HUES48 (cell line): ENCODE measurements around the gene POTEJ.
"Not testable (repeated sequence)": the region's sequence is repeated elsewhere in the genome, so short reads cannot be mapped to it uniquely, and the experiment has no call there.

Experiments
- H3K27ac ChIP-seq: one replicate; pipeline ENCODE4 v1.7.0; 2013; ENCODE audit warnings: low read depth, low read length, inconsistent platforms
- H3K27me3 ChIP-seq: 2 replicates; pipeline ENCODE4 v1.6.1; 2013; ENCODE audit warnings: mild to moderate bottlenecking, low read length; ENCODE audit not compliant: control insufficient read depth, insufficient read depth
- H3K36me3 ChIP-seq: 2 replicates; pipeline ENCODE4 v1.6.1; 2013; ENCODE audit warnings: low read length; ENCODE audit not compliant: control insufficient read depth, insufficient read depth
- H3K4me1 ChIP-seq: 2 replicates; pipeline ENCODE4 v1.6.1; 2013; ENCODE audit warnings: mild to moderate bottlenecking, low read length; ENCODE audit not compliant: control insufficient read depth, insufficient read depth
- H3K4me3 ChIP-seq: 2 replicates; pipeline ENCODE4 v1.5.1; 2013; ENCODE audit warnings: mild to moderate bottlenecking, low read depth, low read length
- H3K9ac ChIP-seq: 2 replicates; pipeline ENCODE4 v1.6.1; 2013; ENCODE audit warnings: mild to moderate bottlenecking, low read depth, low read length, moderate library complexity
- H3K9me3 ChIP-seq: 2 replicates; pipeline ENCODE4 v1.6.1; 2013; ENCODE audit warnings: low read length; ENCODE audit not compliant: control insufficient read depth, insufficient read depth

POTEJ gene

DNA sequence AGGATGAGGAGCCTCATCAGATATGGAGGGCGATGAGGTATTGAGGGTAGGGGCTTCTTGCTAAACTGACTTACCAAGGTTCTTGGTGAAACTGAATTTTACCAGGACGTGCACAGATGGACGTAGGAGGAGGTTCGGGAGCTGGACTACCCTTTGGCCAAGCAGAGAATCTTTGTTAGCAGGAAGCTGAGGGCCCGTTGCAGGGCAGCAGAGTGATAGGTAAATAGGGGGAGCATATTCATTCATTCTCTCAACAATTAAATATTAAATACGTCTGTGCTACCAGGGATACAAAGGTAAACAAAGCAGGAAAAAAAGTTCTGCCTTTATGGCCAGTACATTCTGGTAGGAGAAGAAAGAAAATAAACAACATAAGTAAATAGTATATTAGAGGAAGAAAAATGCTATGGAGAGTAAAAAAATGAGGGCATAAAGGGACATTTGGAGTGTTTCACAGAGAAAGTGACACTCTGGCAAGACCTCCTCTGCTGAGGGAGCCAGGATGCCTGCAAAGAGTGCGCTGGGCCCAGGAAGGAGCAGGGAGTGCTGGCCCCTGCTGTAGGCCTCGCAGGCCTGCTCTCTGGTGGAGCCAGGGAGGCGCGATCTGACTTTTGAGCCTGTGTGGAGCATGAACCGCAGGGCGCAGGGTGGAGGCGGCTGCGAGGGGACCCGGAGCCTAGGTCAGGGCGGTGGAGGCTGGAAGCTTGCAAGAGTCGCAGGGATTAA, 2.8 kb upstream of the POTEJ start:
- H3K27ac ChIP-seq, H3K36me3 ChIP-seq, H3K9ac ChIP-seq, H3K4me1 ChIP-seq, H3K27me3 ChIP-seq, H3K4me3 ChIP-seq, H3K9me3 ChIP-seq: not testable (repeated sequence)

DNA sequence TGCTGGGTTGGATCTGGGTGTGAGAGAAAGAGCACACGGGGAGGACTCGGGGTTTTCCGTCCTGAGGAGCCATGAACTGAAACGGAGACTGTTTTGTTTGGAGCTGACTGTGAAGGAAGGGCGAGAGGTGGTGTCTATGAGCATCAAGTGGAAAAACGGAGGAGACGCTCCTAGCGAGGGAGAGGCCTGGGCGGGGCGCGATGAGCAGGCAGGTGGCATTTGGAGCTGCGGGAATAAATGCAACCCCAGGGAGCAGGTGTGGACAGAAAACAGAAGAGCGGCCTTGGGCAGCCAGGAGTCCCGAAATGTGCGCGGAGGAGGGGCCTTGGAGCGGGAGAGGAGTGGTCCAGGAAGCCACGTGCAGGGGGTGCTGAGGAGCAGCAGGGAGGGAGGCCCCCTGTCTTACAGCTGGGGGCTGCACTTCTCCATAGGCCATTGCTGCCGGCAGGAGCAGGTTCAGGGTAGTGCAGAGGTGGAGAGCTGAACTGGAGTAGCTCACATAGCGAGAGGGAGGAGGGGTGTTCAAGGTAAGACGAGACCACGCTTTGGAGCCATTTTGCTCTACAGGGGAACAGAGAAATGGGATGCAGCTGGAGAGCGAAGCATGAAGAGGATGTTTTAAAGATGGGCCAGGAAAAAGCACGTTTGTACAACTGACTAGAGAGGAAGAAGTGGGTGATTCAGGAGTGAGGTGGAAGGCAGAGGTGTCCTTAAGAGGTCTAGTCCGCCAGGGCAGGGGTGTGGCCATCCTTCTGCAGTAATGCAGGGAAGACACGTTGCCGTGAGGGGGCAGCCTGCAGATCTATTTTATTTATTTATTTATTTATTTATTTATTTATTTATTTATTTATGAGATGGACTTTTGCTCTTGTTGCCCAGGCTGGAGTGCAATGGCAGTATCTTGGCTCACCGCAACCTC, 2.0 kb upstream of the POTEJ start:
- H3K4me1 ChIP-seq, H3K36me3 ChIP-seq, H3K27me3 ChIP-seq, H3K27ac ChIP-seq, H3K9me3 ChIP-seq, H3K4me3 ChIP-seq, H3K9ac ChIP-seq: not testable (repeated sequence)

DNA sequence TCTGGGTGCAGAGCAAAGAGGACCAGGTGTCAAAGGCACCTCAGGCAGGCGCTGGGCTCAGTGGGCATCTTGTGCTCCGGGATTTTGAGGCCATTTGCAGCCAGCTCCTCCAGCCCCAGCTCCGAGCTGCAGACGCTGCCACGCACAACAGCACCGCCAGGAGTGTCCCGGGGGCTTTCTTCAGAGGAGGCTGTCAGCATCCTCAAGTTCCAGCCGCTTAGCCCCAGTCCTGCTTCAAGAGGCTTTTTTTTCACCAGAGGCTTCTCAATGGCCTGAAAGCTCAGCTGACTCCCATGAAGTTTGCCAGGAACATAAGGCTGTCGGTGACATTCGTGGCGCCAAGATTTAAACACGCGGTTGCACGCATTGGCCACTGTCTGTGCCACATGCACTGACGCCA, 754 bp upstream of the POTEJ start:
- H3K4me3 ChIP-seq, H3K4me1 ChIP-seq, H3K9ac ChIP-seq, H3K27me3 ChIP-seq, H3K9me3 ChIP-seq, H3K27ac ChIP-seq, H3K36me3 ChIP-seq: not testable (repeated sequence)

DNA sequence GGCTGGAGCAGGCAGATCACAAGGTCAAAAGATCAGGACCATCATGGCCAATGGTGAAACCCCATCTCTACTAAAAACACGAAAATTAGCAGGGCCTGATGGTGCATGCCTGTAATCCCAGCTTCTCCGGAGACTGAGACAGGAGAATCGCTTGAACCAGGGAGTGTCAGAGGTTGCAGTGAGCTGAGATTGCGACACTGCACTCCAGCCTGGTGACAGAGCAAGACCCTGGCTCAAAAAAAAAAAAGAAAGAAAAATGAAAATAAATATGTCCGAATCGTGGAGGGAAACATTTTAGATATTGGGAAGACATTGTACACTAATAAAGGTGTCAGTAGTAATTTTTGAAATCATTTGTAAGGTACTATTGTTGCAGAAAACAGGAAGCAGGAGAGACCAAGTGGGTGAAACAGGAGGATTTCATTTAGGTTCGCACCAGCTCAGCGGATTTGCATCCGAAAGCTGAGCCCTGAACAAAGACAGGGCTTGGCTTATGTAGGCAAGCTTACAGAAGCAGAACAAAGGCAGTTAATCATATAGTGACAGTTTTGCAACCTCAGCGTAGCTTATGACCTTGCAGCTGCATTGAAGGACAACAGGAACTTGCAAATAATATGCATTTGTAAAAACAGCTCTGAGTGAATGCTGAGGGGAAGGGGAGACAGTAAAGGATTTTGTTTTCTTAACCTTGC, 17.7 kb downstream of the POTEJ start:
- not testable (repeated sequence) for H3K27ac ChIP-seq, H3K27me3 ChIP-seq, H3K4me1 ChIP-seq, H3K4me3 ChIP-seq, H3K9me3 ChIP-seq, H3K9ac ChIP-seq, H3K36me3 ChIP-seq

DNA sequence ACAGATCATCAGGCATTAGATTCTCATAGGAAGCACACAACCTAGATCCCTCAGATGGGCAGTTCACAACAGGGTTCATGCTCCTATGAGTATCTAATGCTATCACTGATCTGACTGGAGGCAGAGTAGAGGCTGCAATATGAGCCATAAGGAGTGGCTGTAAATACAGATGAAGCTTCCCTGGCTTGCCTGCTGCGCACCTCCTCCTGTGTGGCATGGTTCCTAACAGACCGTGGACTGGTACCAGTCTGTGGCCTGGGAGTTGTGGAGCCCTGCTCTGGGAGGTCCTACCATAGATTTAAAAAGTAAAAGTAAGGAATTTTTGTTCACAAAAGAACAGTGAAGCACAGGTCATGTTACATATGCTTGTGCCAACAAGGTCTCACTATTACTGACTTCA, 27.7 kb downstream of the POTEJ start:
- H3K4me1 ChIP-seq, H3K27ac ChIP-seq, H3K27me3 ChIP-seq, H3K36me3 ChIP-seq, H3K9ac ChIP-seq, H3K4me3 ChIP-seq, H3K9me3 ChIP-seq: not testable (repeated sequence)

DNA sequence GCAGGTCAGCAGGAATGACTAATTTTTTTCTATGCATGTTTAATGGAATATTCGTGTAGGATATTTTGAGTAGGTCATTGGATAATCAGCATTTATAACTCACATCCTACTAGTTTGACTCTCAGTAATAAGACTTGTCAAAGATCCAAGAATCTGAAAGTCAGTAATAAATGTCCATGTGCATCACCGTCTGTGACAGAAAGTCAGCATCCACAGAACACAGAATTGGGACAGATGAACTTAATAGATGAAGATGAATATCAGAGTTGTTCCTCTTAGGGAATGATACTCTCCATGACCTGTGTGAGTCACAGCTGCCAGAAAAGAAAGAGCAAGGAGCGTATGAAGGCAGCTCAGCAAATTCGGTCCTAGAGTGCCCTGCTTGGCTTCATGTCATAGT, 30.4 kb downstream of the POTEJ start:
- H3K4me1 ChIP-seq, H3K36me3 ChIP-seq, H3K9me3 ChIP-seq, H3K9ac ChIP-seq, H3K27me3 ChIP-seq, H3K27ac ChIP-seq, H3K4me3 ChIP-seq: not testable (repeated sequence)

DNA sequence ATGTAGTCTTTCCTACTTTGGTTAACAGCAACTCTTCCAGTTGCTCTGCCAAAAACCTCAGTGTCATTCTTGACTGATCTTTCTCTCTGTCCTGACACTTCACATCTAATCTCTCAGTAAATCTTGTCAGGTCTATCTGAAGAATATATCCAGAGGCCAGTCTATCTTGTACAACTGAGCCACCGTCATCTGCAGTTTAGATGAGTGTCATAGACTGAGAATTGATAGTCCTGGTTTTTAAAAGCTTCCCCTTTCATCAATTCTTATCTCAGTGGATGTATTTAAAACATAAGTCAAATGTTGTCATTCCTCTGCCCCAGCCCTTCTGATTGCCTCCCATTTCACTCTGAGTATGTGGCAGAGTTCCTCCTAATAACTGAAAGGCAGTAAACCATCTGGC, 38.0 kb downstream of the POTEJ start:
- H3K27ac ChIP-seq, H3K4me1 ChIP-seq, H3K9ac ChIP-seq, H3K27me3 ChIP-seq, H3K9me3 ChIP-seq, H3K36me3 ChIP-seq, H3K4me3 ChIP-seq: not testable (repeated sequence)

DNA sequence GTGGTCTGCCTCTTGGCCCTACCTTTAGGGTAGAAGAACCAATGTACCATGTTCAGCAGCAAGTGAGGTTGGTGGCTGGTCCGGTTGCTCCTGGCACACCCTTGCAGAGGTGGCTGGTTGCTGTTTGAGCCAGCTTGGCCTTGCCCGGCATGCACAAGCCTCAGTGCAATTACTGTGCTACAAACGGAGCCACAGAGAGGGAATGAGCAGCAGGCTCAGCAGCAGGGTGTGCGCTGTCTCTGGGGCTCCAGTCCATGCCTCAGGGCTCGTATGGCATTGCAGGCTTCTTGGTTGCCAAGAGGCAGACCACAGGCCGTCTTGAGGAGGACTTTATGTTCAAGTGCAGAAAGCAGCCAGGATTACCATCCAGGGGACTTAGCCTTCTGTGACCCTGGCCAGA, 53.3 kb downstream of the POTEJ start:
- H3K4me1 ChIP-seq, H3K27me3 ChIP-seq, H3K9ac ChIP-seq, H3K27ac ChIP-seq, H3K9me3 ChIP-seq, H3K4me3 ChIP-seq, H3K36me3 ChIP-seq: not testable (repeated sequence)

DNA sequence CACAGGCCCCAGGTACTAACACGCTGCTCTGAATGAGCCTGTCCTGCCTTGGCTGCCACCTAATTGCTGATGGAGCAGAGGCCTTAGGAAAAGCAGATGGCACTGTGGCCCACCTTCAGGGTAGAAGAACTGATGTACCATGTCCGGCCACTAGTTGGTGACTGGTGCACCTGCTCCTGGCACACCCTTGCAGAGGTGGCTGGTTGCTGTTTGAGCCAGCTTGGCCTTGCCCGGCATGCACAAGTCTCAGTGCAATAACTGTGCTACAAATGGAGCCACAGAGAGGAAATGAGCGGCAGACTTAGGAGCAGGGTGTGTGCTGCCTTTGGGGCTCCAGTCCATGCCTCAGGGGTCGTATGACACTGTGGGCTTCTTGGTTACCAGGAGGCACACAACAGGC, 54.4 kb downstream of the POTEJ start:
- not testable (repeated sequence) for H3K9ac ChIP-seq, H3K27me3 ChIP-seq, H3K4me3 ChIP-seq, H3K27ac ChIP-seq, H3K9me3 ChIP-seq, H3K36me3 ChIP-seq, H3K4me1 ChIP-seq

DNA sequence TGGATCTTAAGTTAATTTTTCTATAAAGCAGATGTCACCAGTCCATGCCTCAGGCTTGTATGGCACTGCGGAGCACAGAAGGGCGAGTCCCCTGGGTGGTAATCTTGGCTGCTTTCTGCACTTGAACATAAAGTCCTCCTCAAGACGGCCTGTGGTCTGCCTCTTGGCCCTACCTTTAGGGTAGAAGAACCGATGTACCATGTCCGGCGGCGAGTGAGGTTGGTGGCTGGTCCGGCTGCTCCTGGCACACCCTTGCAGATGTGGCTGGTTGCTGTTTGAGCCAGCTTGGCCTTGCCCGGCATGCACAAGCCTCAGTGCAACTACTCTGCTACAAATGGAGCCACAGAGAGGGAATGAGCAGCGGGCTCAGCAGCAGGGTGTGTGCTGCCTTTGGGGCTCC, 56.3 kb downstream of the POTEJ start:
- H3K27ac ChIP-seq, H3K9ac ChIP-seq, H3K9me3 ChIP-seq, H3K4me3 ChIP-seq, H3K36me3 ChIP-seq, H3K27me3 ChIP-seq, H3K4me1 ChIP-seq: not testable (repeated sequence)

DNA sequence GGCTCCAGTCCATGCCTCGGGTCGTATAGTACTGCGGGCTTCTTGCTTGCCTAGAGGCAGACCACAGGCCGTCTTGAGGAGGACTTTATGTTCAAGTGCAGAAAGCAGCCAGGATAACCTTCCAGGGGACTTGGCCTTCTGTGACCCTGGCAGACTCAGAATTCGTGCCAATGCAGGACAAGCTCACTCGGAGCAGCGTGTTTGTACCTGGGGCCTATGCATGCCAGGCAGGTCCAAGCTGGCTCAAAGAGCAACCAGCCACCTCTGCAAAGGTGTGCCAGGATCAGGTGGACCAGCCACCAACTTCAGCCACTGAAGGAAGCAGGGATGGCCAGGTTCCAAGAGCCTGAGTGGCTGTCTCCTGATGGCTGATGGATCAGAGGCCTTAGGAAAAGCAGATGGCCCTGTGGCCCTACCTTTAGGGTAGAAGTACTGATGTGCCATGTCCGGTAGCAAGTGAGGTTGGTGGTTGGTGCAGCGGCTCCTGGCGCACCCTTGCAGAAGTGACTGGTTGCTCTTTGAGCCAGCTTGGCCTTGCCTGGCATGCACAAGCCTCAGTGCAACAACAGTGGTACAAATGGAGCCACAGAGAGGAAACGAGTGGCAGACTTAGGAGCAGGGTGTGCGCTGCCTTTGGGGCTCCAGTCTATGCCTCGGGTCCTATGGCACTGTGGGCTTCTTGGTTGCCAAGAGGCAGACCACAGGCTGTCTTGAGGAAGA, 58.9 kb downstream of the POTEJ start:
- not testable (repeated sequence) for H3K27me3 ChIP-seq, H3K27ac ChIP-seq, H3K9ac ChIP-seq, H3K9me3 ChIP-seq, H3K36me3 ChIP-seq, H3K4me3 ChIP-seq, H3K4me1 ChIP-seq
